ENCODE results near the gene PEX12.
A peak's percentile ranks its signal among the peaks of the same experiment; 100 is the strongest.

DNA sequence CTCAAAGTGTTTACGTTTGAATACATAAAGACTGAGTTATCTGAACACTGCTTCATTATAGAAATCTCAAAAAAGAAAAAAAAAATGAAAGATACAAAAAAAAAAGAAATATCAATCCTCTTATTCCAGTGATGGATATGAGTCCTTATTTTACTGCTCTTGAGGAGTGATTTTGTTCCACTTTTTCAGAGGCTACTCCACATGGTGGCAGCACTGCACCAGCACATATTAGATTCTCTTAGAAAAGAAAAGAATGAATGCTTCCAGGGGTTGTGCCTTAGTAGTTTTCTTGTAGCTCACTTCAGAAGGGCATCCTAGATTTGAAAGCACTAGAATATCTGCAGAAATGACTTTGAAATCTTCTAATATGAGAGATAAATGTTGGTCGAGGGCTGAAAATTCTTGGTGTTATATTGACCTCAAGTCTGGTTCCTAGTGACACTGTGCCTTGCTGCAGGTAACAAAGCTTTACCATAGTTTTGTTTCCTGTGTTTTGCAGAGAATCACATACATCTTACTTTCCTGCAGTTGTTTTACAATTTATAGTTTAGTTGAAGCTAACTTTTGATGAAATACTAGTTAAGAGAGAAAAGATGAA is 34.7 kb upstream of the PEX12 start:
- TF ChIP-seq, protein P1, sequence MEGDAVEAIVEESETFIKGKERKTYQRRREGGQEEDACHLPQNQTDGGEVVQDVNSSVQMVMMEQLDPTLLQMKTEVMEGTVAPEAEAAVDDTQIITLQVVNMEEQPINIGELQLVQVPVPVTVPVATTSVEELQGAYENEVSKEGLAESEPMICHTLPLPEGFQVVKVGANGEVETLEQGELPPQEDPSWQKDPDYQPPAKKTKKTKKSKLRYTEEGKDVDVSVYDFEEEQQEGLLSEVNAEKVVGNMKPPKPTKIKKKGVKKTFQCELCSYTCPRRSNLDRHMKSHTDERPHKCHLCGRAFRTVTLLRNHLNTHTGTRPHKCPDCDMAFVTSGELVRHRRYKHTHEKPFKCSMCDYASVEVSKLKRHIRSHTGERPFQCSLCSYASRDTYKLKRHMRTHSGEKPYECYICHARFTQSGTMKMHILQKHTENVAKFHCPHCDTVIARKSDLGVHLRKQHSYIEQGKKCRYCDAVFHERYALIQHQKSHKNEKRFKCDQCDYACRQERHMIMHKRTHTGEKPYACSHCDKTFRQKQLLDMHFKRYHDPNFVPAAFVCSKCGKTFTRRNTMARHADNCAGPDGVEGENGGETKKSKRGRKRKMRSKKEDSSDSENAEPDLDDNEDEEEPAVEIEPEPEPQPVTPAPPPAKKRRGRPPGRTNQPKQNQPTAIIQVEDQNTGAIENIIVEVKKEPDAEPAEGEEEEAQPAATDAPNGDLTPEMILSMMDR (conservative IDR thresholded peaks at IDR 0.05; ENCODE audit: low read depth, low read length), result peak; percentile 70
- no peak for TF ChIP-seq EZH2 (IDR thresholded peaks at IDR 0.05; ENCODE audit: low read length, unreplicated experiment)
